Stomach (tissue), 9 donors: ENCODE measurements around the gene SMC4. TPM values are rescaled to one million over a fixed set of nuclear protein-coding genes. Genes with fewer than 3 reads are reported as not detected.
A peak's percentile ranks its signal among the peaks of the same experiment; 100 is the strongest.

Experiments used
- DNase-seq, 2 donors: peaks; one replicate each; pipeline versions ENCODE4 v3.0.0 to v3.0.0-alpha.2; 2013 to 2019
- H3K27ac ChIP-seq, 5 donors: fragments of 200-600 bp in 4 of 5; sonication (generic) in 4 of 5; one replicate each; pipeline ENCODE4 v1.5.1; 2013 to 2019; ENCODE audit warnings: mild to moderate bottlenecking in 1 of 5, moderate library complexity in 1 of 5
- H3K27me3 ChIP-seq, 3 donors: fragments of 200-600 bp; sonication (generic); one replicate each; pipeline ENCODE4 v1.5.1; 2017 to 2019; ENCODE audit warnings: mixed run types in 1 of 3
- H3K36me3 ChIP-seq, 4 donors: fragments of 200-600 bp; sonication (generic); 1 replicate in 3 of 4; 2 replicates in 1 of 4; pipeline ENCODE4 v1.5.1; 2016 to 2019
- H3K4me1 ChIP-seq, 4 donors: fragments of 200-600 bp; sonication (generic); one replicate each; pipeline ENCODE4 v1.5.1; 2016 to 2019
- H3K4me3 ChIP-seq, 4 donors: fragments of 200-600 bp; sonication (generic) in 3 of 4; one replicate each; pipeline ENCODE4 v1.5.1; 2016 to 2019; ENCODE audit warnings: mild to moderate bottlenecking in 1 of 4
- H3K9me3 ChIP-seq, 4 donors: fragments of 200-600 bp; sonication (generic); one replicate each; pipeline ENCODE4 v1.5.1; 2016 to 2019
- EP300 ChIP-seq: sonication (generic); formaldehyde crosslinking; IDR thresholded peaks from one replicate; pipeline ENCODE4 v1.6.1; 2017; ENCODE audit warnings: antibody characterized with exemption
- POLR2A ChIP-seq, 4 donors: fragments of 450-650 bp; IDR thresholded peaks; one replicate each; pipeline ENCODE4 v1.6.1; 2016; ENCODE audit warnings: antibody characterized with exemption in 4 of 4, control low read depth in 2 of 4, mild to moderate bottlenecking in 1 of 4, moderate library complexity in 1 of 4
- POLR2AphosphoS5 ChIP-seq, 3 donors: sonication (generic); formaldehyde crosslinking; IDR thresholded peaks; one replicate each; pipeline ENCODE4 v1.6.1; 2016; ENCODE audit warnings: antibody characterized with exemption in 3 of 3
- WGBS, 5 donors: extraction: QIAGEN DNeasy Blood & Tissue Kit in 3 of 5; methylation state at CpG; one replicate each; pipeline versions ENCODE4 v1.1.5 to v1.1.7; 2013 to 2018; 5-methylcytosine and 5-hydroxymethylcytosine counted together
- intact Hi-C: fragments of 100-400 bp; cut with DNase I; formaldehyde crosslinking; loops from one replicate; pipeline ENCODE4 v1.15.1; 2023; ENCODE audit warnings: low total_unique reads
- polyA plus RNA-seq, 3 donors: library from polyadenylated mRNA; stranded (reverse); fragments of 200-250 nt; gene quantifications; one replicate each; pipeline ENCODE4 v1.2.3, GENCODE V29; 2013
- total RNA-seq, 5 donors: library from RNA; depleted of rRNA; stranded (reverse); fragments of >200 nt; gene quantifications; one replicate each; pipeline versions ENCODE4 v1.1.0 to v1.2.3, GENCODE V29; 2014 to 2016
- TF ChIP-seq, protein P1 (sequence below), 7 experiments: fragments of 450-650 bp in 4 of 7; fragments of 200-600 bp in 3 of 7; sonication (generic) in 3 of 7; IDR thresholded peaks; one replicate each; pipeline ENCODE4 v1.5.1; 2016 to 2019; ENCODE audit warnings: antibody characterized with exemption in 7 of 7, control low read depth in 2 of 7, mild to moderate bottlenecking in 1 of 7
- donor health status: healthy with polysubstance abuse.
- donor health status: Bipolar disorder and iron deficiency.
- donor health status: healthy.

Gene SMC4
- total and polyA plus RNA-seq, 8 donors: 12.8 to 122 (median 46.7) TPM

DNA sequence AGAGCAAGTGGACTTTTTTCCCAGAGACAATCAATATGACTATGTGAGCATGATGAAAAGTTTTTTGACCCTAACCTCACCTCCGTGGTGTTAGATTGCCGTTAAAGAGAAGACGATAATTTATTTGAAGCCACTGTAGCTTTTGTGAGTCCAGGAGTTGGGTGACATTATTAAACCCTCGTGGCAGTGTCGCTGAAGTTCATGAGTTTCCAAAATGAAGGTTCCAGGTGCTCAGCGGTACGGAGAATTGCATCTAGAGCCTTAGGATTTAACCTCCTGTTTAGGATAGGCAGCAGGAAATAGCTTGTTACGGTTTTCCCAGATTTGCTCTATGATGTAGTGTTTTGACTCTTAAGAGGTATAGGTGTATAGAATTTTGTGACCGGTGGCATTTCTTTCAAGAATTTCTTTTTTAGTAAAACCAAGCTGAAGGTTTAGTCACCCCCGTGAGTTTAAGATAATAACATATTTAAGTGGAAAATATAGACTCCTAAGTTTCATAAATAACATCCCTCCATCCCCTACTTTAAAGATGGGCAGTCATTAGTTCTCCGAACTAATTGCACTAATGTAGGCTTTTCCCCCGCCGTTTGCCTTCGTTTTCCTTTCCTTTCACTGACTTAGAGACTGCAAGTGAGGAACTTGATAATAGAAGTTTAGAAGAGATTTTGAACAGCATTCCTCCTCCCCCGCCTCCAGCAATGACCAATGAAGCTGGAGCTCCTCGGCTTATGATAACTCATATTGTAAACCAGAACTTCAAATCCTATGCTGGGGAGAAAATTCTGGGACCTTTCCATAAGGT lies 2.0 kb downstream of the SMC4 start:
- DNase-seq: peak; percentile 29 to 78
- peak overlapping the region in 4 of 5 donors; percentile 88 to 95 (median 90) for H3K27ac ChIP-seq
- 3 to 13% (median 7%) methylated on average over 16 of the region's 16 CpGs for WGBS, 5 donors

DNA sequence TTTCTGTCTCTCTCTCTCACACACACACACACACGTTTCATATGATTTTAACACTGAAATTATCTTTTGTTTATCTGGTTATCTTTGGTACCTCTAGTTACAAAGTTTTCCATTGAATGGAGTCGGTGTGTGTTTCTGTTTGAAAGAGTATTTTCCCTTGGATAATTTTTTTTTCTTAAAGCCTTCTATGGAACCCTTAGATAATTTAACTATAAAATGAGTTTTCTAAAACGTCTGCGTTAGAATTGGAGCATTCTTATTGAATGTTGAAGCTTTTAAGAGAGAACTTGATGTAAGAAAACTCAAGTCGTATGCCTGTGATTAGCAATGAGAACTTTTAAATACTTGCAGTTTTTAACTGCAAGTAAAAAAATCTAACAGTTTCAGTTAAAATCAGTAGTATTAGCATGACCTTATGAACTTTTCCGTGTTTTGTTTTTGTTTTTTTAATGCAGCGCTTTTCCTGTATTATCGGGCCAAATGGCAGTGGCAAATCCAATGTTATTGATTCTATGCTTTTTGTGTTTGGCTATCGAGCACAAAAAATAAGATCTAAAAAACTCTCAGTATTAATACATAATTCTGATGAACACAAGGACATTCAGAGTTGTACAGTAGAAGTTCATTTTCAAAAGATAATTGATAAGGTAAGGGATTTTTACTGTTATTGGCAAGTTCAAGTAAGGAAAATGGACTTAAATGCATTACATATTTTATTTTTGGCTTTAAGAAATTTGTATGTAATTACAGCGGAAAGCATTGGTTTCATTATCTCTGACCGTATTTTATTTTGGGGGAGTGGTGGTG lies 3.0 kb downstream of the SMC4 start:
- TF ChIP-seq EP300 (no peak), POLR2A (IDR thresholded peaks at IDR 0.05) (no peak), POLR2AphosphoS5 (IDR thresholded peaks at IDR 0.05) (no peak)
- TF ChIP-seq, protein P1, sequence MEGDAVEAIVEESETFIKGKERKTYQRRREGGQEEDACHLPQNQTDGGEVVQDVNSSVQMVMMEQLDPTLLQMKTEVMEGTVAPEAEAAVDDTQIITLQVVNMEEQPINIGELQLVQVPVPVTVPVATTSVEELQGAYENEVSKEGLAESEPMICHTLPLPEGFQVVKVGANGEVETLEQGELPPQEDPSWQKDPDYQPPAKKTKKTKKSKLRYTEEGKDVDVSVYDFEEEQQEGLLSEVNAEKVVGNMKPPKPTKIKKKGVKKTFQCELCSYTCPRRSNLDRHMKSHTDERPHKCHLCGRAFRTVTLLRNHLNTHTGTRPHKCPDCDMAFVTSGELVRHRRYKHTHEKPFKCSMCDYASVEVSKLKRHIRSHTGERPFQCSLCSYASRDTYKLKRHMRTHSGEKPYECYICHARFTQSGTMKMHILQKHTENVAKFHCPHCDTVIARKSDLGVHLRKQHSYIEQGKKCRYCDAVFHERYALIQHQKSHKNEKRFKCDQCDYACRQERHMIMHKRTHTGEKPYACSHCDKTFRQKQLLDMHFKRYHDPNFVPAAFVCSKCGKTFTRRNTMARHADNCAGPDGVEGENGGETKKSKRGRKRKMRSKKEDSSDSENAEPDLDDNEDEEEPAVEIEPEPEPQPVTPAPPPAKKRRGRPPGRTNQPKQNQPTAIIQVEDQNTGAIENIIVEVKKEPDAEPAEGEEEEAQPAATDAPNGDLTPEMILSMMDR (IDR thresholded peaks at IDR 0.05): no peak
- Histone ChIP-seq H3K4me1 (peaks cover 15 to 59% (median 38%) of the 10 kb centered on the region in 4 donors), H3K27ac (peak overlapping the region in 4 of 5 donors; percentile 88 to 95 (median 90)), H3K4me3 (peak overlapping the region; percentile 64 to 80 (median 78)), H3K36me3 (peaks cover 0 to 3% (median 0%) of the 10 kb centered on the region in 4 donors), H3K27me3 (peaks cover 0 to 7% (median 0%) of the 10 kb centered on the region in 3 donors), H3K9me3 (no peaks in the 10 kb centered on the region)
- 13 to 31% (median 24%) methylated on average over 11 of the region's 11 CpGs for WGBS, 5 donors
- peak in 1 of 2 donors; percentile 7 for DNase-seq
- intact Hi-C loops: no loop called here

More for the DNA sequence above, 2.0 kb downstream of the SMC4 start:
- Histone ChIP-seq H3K9me3 (no peaks in the 10 kb centered on the region), H3K4me1 (peaks cover 15 to 59% (median 38%) of the 10 kb centered on the region in 4 donors), H3K27me3 (peaks cover 0 to 7% (median 0%) of the 10 kb centered on the region in 3 donors), H3K36me3 (no peaks in the 10 kb centered on the region), H3K4me3 (peak overlapping the region; percentile 64 to 80 (median 78))
- intact Hi-C loops: no loop called here
- TF ChIP-seq POLR2AphosphoS5 (IDR thresholded peaks at IDR 0.05): no peak

DNA sequence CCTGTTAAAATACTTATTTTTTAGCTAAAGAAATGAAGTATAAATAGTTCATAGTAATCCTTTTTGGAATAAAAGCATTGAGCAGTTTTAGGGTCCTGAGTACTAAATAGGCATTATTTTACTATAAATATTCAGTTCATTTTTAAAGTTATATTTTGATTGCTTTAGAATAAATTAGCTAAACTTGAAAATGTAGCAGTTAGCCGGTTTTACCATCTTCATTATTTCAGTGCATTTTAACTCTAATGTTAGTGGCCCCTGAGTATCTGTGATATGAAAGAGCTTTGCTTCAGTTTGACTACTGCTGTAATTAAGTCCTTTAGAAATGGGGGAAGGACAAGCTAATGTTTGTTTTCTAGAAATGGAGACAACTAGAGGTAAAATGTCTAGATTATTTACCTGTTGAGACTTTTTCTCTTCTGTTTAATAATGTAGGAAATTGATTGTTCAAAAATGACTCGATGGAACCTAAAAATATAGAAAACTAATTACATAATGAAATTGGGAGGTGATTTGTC lies 3.6 kb downstream of the SMC4 start:
- Histone ChIP-seq H3K9me3 (no peaks in the 10 kb centered on the region), H3K27ac (peak overlapping the region in 4 of 5 donors; percentile 16 to 95 (median 90)), H3K27me3 (peaks cover 0 to 7% (median 0%) of the 10 kb centered on the region in 3 donors), H3K4me3 (peak overlapping the region; percentile 5 to 80 (median 78)), H3K36me3 (peaks cover 0 to 3% (median 0%) of the 10 kb centered on the region in 4 donors), H3K4me1 (peaks cover 15 to 55% (median 36%) of the 10 kb centered on the region in 4 donors)
- DNase-seq: no peak
- intact Hi-C loops: no loop called here
- WGBS, 5 donors: 25 to 56% (median 34%) methylated on average over 2 of the region's 2 CpGs
- TF ChIP-seq EP300: no peak

DNA sequence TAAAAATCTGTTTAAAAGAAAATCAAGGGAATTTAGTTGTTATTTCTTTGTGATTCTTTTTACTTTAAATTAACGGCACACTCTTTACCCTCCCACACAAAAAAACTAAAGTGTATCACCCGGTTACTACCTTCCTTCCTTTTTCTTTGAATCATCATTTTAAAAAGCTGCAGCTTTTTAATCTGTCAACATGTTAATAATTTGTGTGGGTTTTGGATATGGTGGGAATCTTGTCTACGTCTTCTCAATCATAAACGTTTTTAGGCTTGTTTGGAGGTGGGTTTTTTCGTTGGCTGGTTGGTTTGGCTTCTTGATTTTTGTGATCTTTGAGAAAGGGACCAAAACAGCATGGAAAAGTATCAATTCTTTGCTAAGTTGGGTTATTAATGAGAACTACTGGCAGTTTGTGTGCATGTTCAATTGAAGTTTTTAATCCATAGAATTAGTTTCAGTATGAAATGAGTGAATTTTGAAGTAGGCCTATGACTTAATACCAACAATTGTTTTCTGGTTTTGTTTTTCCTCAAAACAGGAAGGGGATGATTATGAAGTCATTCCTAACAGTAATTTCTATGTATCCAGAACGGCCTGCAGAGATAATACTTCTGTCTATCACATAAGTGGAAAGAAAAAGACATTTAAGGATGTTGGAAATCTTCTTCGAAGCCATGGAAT lies 4.5 kb downstream of the SMC4 start:
- H3K4me3 ChIP-seq: peak overlapping the region in 1 of 4 donors; percentile 11
- H3K36me3 ChIP-seq: peaks cover 0 to 3% (median 0%) of the 10 kb centered on the region in 4 donors
- intact Hi-C loops: no loop called here
- WGBS, 5 donors: 32 to 50% (median 39%) methylated on average over 7 of the region's 7 CpGs
- H3K4me1 ChIP-seq: peaks cover 8 to 51% (median 29%) of the 10 kb centered on the region in 4 donors
- peak overlapping the region in 3 of 5 donors; percentile 50 to 95 (median 92) for H3K27ac ChIP-seq
- peaks cover 0 to 7% (median 0%) of the 10 kb centered on the region in 3 donors for H3K27me3 ChIP-seq
- DNase-seq: no peak
- no peak for TF ChIP-seq POLR2AphosphoS5 (IDR thresholded peaks at IDR 0.05)
- no peak for TF ChIP-seq EP300
- TF ChIP-seq, protein P1 (IDR thresholded peaks at IDR 0.05): no peak
- TF ChIP-seq POLR2A (IDR thresholded peaks at IDR 0.05): no peak
- no peaks in the 10 kb centered on the region for H3K9me3 ChIP-seq
